HG03378 (cell line): ENCODE measurements around the gene TMEM235.
"Not testable (repeated sequence)": the region's sequence is repeated elsewhere in the genome, so short reads cannot be mapped to it uniquely, and the experiment has no call there.

Experiments
- ATAC-seq: cut with Tn5 transposase; IDR thresholded peaks from one replicate; pipeline ENCODE4 v1.9.1; 2021; ENCODE audit warnings: mild to moderate bottlenecking, moderate library complexity; ENCODE audit not compliant: unreplicated experiment

The TMEM235 gene

DNA sequence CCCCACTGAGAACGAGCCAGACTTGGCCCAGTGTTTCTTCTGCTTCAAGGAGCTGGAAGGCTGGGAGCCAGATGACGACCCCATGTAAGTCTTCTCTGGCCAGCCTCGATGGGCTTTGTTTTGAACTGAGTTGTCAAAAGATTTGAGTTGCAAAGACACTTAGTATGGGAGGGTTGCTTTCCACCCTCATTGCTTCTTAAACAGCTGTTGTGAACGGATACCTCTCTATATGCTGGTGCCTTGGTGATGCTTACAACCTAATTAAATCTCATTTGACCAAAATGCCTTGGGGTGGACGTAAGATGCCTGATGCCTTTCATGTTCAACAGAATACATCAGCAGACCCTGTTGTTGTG is 16.7 kb upstream of the TMEM235 start:
- ATAC-seq = no peak

DNA sequence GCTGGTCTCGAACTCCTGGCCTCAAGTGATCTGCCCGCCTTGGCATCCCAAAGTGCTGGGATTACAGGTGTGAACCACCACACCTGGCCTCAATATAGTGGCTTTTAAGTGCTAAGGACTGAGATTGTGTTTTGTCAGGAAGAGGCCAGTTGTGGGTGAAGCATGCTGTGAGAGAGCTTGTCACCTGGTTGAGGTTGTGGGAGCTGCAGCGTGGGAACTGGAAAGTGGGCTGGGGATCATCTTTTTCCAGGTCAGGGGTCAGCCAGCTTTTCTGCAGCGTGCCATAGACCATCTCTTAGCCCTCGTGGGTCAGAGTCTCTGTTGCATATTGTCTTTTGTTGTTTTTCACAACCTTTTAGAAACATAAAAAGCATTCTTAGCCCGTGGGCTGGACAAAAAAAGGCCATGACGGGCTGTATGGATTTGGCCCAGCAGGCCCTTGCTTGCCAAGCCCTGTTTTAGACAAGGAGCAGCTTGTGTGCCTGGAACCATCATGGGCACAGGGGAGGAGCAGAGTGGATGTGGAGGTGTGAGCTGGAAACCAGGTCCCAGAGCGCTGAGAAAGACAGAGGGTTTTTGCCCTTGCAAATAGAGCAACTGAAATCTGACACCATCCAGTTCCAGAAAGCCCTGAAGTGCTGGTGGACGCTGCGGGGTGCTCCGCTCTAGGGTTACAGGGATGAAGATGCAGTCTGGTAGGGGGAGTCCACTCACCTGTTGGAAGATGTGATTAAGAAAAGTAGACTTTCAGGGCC is 11.9 kb upstream of the TMEM235 start:
- no peak for ATAC-seq

DNA sequence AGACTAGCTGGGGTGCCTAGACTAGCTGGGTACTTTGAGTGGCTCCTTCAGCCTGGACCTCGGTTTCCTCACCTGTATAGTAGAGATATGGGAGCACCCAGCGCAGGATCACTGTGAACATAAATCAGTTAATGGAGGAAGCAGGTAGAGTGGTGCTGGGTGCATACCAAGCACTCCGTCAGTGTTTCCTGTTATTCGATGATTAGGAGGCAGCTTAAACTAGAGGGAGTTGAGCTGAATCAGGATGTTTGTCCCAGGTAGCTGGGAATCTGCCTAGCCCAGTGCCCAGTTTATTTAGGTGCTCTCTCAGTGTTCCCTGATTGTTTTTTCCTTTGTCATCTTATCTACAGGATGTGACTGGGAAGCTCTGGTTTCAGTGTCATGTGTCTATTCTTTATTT is 8.4 kb upstream of the TMEM235 start:
- ATAC-seq = no peak

DNA sequence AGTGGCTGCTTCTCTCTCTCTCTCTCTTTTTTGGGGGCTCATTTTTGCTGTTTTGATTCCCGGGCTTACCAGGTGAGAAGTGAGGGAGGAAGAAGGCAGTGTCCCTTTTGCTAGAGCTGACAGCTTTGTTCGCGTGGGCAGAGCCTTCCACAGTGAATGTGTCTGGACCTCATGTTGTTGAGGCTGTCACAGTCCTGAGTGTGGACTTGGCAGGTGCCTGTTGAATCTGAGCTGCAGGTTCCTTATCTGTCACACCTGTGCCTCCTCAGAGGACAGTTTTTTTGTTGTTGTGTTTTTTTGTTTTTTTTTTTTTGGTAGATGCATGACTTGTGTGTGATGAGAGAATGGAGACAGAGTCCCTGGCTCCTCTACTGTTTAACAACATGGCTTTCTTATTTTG is 7.7 kb upstream of the TMEM235 start:
- ATAC-seq = no peak

DNA sequence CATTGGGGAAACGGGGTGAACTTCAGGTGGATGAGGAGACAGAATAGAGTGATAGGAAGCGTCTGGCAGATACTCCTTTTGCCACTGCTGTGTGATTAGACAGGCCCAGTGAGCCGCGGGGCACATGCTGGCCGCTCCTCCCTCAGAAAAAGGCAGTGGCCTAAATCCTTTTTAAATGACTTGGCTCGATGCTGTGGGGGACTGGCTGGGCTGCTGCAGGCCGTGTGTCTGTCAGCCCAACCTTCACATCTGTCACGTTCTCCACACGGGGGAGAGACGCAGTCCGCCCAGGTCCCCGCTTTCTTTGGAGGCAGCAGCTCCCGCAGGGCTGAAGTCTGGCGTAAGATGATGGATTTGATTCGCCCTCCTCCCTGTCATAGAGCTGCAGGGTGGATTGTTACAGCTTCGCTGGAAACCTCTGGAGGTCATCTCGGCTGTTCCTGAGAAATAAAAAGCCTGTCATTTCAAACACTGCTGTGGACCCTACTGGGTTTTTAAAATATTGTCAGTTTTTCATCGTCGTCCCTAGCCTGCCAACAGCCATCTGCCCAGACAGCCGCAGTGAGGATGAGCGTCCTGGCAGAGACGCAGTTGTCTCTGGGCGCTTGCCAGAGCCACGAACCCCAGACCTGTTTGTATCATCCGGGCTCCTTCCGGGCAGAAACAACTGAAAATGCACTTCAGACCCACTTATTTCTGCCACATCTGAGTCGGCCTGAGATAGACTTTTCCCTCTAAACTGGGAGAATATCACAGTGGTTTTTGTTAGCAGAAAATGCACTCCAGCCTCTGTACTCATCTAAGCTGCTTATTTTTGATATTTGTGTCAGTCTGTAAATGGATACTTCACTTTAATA is 7.0 kb upstream of the TMEM235 start:
- no peak for ATAC-seq

DNA sequence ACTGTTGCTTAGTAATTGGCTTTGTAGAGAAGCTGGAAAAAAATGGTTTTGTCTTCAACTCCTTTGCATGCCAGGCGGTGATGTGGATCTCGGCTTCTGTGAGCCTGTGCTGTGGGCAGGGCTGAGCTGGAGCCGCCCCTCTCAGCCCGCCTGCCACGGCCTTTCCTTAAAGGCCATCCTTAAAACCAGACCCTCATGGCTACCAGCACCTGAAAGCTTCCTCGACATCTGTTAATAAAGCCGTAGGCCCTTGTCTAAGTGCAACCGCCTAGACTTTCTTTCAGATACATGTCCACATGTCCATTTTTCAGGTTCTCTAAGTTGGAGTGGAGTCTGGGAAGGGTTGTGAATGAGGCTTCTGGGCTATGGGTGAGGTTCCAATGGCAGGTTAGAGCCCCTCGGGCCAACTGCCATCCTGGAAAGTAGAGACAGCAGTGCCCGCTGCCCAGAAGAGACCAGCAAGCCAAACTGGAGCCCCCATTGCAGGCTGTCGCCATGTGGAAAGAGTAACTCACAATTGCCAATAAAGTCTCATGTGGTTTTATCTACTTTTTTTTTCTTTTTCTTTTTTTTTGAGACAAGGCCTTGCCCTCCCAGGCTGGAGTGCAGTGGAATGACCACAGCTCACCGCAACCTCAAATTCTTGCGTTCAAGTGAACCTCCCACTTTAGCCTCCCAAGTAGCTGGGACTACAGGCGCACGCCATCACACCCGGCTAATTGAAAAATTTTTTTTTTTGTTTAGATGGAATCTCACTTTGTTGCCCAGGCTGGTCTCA is 6.2 kb upstream of the TMEM235 start:
- ATAC-seq = no peak

DNA sequence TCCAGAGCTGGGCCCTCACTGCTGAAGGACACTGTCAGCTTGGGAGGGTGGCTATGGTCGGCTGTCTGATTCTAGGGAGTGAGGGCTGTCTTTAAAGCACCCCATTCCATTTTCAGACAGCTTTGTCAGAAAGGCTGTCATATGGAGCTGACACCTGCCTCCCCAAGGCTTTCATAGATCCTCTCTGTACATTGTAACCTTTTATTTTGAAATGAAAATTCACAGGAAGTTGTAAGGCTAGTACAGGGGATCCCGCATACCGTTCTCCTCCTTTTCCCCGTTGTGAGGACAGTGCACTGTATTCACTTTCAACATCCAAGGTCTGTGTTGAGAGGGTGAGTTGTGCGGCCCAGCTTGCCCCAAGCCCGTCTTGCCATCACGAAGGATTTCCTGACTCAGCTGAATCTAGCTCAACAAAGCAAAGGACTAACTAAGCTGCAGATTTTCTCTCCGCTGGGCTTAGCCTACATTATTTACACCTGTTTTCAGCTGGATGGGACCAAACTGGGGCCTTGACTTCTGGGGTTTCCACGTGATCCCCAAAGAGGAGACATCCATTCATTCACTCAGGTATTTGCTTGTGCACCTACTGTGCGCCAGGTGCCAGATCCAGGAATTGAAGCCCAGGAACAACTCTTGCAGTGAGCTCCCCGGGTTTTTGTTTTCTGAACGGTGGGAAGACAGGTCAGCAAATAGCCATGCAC is 5.2 kb upstream of the TMEM235 start:
- ATAC-seq = no peak

DNA sequence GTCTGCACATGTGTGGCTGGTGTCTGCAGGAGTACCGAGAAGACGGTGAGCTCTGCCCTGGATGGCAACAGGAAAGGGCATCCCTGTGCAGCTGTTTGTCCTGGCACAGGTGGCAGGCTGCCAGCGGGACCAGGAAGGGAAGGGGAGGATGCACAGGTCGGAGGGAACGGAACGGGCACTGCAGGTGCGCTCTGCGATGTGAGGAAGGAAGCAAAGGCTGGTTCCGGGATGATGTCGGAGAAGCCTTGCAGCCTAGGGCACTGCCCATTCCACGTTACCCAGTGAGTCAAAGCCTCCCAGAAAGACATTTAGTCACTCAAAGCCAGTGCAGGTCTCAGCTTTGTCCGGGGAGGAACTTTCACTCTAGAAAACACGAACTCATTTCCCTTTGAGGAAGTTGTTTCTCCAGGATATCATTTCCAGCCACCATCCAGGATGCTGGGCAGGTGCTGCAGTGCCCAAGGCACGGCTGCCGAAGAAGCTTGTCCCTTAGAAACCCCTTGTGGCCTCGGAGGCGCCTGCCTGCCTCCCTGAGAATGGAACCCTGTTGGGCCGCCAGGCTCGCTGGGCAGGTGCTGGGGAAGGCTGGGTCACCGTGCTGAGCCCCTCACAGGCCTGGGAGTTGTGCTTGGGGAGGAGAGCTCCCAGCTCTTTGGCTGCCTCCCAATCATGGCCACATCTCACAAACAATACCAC is 4.5 kb upstream of the TMEM235 start:
- no peak for ATAC-seq

DNA sequence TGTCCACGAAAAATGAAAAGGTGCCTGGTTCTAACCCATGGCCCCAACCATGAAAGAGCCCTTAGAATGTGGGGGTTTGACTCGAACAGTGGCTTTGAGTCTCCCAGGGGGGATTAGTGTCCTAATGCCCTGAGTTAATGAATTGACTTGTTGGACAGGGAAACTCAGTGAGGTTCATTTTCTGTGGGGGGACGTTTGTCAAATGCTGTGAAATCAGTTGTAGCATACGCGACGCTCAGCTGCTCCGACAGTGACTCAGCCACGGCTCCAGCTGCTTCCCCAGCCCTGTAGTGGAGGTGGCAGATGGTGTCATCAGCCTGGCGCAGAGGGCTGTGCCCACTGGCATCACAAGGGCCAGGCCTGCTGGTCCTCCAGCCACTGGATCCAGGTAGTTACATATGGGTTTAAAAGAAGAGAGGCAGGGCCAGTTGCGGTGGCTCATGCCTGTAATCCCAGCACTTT is 3.9 kb upstream of the TMEM235 start:
- no peak for ATAC-seq

DNA sequence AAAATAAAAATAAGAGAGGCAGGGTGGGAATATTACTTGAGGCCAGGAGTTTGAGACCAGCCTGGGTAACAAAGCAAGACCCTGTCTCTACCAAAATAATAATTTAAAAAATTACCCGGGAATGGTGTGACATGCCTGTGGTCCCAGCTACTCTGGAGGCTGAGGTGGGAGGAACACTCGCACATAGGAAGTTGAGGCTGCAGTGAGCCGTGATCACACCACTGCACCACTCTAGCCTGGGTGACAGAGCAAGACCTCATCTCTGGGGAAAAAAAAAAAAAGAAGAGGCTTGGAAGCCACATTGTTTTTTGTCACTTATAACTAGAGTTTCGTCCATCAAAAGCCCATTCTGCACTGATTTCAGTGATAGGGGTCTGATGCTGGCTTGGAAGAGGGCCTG is 3.3 kb upstream of the TMEM235 start:
- ATAC-seq = no peak

DNA sequence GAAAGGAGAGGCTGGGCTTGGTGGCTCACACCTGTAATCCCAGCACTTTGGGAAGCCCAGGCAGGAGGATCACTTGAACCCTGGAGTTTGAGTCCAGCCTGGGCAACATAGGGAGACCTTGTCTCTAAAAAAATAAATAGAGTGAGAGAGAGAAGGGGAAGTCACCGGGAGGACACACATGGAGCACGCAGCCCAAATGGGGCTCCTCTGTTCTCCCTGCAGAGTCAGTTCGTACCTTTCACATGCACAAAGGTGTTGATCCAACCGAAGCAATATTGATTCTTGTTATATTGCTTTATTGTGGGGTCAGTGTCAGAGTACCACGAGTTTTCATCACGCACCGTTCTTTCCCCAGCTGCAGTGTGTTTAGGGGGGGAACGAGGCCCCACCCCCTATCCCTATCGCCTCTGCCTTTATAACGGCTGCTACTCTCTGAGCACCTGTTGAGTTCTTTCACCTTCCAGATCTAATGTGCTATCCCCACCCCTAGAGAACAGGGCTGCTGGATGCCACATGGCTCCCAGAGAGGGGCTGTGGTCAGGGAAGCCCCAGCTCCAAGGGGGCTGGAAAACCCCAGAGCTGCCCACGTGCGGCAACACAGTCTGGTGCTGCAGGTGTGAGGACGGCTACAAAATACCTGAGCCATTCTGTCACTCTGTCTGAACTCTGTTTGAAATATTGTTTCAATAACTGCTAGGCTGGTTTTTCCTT is 1.0 kb upstream of the TMEM235 start:
- no peak for ATAC-seq

DNA sequence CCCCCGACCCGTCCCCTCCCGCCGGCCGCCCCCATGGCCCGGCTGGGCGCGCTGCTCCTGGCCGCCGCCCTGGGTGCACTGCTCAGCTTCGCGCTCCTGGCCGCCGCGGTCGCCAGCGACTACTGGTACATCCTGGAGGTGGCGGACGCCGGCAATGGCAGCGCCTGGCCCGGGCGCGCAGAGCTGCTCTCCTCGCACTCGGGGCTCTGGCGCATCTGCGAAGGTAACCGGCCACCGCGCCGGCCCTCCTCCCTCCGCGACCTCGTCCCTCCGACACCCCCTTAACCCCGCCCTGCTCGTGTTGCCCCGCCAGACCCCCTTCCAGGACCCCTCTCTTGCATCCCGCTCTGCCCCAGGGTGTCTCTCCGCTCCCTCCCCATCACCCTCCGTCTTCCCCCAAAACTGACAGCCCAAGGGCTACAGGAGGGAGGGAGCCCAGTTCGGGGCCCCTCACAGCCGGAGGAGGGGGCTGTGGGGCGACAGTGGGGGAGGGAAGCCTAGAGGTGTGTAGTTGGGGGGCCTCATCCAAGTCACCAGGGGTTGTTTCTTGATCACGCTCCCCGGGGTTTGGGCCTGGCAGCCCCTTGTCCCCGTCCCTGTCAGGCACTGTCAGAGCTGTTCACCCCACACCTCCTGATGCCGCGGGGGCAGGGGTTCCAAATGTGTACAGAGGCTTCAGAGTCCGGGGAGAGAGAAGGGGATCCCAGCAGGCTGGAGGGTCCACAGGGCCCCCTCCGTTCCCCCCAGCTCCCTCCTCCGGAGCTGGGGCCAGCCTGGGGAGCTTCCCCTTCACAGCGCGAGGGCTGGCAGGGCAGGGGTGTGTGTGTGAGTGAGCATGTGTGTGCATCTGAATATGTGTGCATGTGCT is 794 bp downstream of the TMEM235 start:
- ATAC-seq = no peak

DNA sequence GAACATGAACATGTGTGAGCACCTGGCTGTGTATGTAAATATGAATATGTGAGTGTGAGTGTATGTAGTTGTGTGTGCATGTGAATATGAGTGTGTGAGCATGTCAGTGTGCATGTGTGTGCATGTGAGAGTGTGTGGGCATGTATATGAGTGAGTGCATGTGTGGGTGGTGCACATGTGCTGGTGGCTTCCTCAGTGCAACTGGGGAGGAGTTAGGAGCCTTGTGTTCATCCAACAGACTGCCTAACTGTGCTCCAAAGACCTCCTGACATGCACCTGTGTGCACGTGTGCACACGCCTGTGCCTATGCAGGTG is 1.4 kb downstream of the TMEM235 start:
- ATAC-seq = no peak

DNA sequence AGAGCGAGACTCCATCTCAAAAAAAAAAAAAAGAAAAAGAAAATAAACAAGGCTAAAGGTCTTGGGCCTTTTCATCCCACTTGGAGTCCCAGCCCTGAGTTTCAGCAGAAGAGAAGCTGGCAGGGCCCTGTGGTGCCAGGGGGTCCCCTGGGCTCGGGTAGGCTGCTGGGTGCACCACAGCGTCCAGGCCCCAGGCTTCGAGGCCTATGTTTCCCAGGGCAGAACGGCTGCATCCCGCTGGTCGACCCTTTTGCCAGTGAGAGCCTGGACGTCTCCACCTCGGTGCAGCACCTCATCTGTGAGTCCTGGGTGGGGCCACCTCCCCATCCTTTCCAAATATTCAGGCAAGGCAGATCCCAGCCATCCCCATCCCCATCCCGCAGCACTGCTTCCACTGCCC is 2.2 kb downstream of the TMEM235 start:
- no peak for ATAC-seq

DNA sequence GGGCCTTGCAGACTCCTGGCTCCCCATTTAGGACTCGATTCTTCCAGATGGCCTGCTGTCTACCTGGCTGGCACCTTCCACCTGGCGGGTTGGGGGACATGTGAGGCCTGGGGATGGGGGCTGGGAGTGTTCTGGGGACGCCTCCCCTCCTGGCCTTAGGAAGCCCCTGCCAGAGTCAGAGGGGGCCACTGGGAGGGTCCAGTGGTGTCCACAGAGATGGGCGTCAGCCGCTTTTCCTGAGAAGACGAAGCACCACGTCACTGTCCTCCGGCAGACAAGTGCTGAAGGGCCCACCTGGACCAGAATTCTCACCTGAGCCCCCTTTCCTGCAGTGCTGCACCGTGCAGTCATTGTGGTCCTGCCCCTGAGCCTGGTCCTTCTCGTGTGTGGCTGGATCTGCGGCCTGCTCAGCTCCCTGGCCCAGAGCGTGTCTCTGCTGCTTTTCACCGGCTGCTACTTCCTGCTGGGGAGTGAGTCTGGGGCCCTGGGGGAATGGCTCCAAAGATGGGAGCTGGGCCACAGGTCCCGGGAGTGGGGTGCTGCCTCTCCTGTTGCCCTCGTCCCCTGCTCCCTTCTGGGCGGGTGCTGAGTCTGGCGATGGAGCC is 2.9 kb downstream of the TMEM235 start:
- ATAC-seq = no peak

DNA sequence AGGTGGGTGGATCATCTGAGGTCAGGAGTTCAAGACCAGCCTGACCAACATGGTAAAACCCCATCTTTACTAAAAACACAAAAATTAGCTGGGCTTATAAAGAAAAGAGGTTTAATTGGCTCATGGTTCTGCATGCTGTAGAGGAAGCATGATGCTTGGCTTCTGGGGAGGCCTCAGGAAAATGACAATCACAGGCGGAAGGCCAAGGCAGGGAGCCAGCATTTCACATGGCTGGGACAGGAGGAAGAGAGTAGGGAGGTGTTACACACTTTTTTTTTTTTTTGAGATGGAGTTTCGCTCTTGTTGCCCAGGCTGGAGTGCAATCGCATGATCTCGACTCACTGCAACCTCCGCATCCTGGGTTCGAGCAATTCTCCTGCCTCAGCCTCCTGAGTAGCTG is 3.6 kb downstream of the TMEM235 start:
- not testable (repeated sequence) for ATAC-seq

DNA sequence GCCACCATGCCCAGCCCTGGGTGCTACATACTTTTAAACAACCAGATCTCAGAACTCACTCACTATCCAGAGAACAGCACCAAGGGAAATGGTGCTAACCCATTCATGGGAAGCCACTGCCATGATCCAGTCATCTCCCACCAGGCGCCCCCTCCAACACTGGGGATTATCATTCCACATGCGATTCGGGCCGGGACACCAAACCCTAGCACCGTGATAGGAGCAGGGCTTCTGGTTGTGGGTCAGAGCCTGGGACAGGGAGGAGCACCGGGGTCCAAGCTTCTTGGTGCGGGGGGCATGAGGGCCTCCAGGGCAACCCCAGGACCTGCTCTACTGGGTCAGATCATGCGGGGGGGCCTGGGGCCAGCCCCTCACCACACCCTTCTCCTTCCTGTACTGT is 4.5 kb downstream of the TMEM235 start:
- ATAC-seq = no peak

DNA sequence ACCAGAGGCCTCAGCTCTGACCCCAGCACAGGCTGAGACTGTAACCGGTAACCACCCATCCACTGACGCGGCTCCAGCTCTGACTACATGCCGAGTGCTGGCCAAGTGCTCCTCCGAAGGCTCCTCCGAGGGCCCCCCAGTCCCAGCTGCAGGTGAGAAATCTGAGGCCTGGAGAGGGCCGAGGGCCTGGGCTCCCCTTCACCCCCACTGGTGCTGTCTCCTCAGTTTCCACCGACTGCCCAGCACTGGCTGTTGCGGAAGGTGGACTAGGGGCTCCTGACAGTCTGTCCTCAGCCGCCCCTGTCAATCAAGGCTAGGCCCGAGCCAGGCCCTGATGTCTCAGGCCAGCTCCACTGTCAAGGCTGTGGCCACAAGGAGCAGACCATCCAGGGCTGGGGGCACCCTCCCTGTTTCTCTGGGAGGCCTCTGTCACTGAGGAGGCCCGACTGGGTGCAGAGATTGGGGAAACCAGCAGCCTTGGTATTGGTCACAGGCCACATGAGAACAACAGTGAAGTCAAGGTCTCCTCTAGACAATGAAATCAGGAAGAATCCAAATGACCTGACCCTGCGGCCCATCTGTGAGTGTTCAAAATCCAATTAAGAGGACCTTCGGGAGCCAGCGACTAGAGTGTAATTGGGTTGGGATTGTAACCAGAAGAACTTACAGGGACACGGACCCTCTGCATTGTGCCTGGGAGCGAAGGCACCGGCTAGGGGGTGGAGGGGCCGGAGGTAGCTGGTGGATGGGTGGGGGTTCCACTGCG is 5.1 kb downstream of the TMEM235 start:
- no peak for ATAC-seq
